ENCODE data around the gene KIFAP3.

DNA sequence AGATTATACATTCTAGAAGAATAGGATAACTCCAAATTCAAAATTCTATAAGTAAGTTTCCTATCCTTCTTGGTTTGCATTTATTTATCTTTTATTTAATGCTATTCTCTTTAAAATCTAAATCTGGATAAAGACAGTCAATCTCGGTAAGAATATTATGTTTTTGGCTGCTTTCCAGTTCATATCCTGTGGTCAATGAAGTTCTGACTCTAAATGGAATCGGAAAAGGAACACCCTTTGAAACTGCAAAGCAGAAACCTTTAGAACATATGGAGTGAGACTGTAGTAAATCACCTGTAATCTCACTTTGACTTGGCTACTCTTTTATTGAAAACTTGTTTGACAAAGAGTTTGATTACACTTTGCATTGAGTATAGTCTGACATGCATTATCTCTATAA is 85.2 kb downstream of the KIFAP3 start:
- TF ChIP-seq CTCF (IDR thresholded peaks at IDR 0.05; ENCODE audit: low read depth, low read length, poor library complexity, severe bottlenecking) (no peak), EZH2phosphoT487 (IDR thresholded peaks at IDR 0.05; ENCODE audit: borderline replicate concordance, low read length) (no peak)
